ENCODE measurements around the gene L3MBTL4.

The L3MBTL4 gene

GRCh38 chr18:6363216-6363615 lies 51.5 kb downstream of the L3MBTL4 start:
- DNase-seq (ENCODE audit: low read depth), result peak; percentile 5

GRCh38 chr18:6362559-6363129 lies 52.1 kb downstream of the L3MBTL4 start:
- DNase-seq (ENCODE audit: low read depth), result no peak

GRCh38 chr18:6357668-6358067 lies 57.0 kb downstream of the L3MBTL4 start:
- DNase-seq (ENCODE audit: low read depth), result no peak

- no peak for DNase-seq (ENCODE audit: low read depth)
Measured at GRCh38 chr18:6355789-6356589, 58.7 kb downstream of the L3MBTL4 start.

GRCh38 chr18:6352275-6352674 lies 62.4 kb downstream of the L3MBTL4 start:
- no peak for DNase-seq (ENCODE audit: low read depth)

- DNase-seq (ENCODE audit: low read depth), result no peak
Measured at GRCh38 chr18:6342990-6343389, 71.7 kb downstream of the L3MBTL4 start.

- no peak for DNase-seq (ENCODE audit: low read depth)
Measured at GRCh38 chr18:6341709-6342108, 73.0 kb downstream of the L3MBTL4 start.

GRCh38 chr18:6341303-6341702 lies 73.4 kb downstream of the L3MBTL4 start:
- no peak for DNase-seq (ENCODE audit: low read depth)

GRCh38 chr18:6340121-6340520 lies 74.6 kb downstream of the L3MBTL4 start:
- no peak for DNase-seq (ENCODE audit: low read depth)

GRCh38 chr18:6336239-6336638 lies 78.5 kb downstream of the L3MBTL4 start:
- no peak for DNase-seq (ENCODE audit: low read depth)

- no peak for DNase-seq (ENCODE audit: low read depth)
Measured at GRCh38 chr18:6333981-6334380, 80.7 kb downstream of the L3MBTL4 start.

- DNase-seq (ENCODE audit: low read depth), result no peak
Measured at GRCh38 chr18:6331872-6332271, 82.8 kb downstream of the L3MBTL4 start.

- DNase-seq (ENCODE audit: low read depth), result no peak
Measured at GRCh38 chr18:6330786-6331185, 83.9 kb downstream of the L3MBTL4 start.

GRCh38 chr18:6328621-6329010 lies 86.1 kb downstream of the L3MBTL4 start:
- no peak for DNase-seq (ENCODE audit: low read depth)

- no peak for DNase-seq (ENCODE audit: low read depth)
Measured at GRCh38 chr18:6327895-6328620, 86.7 kb downstream of the L3MBTL4 start.

GRCh38 chr18:6327485-6327884 lies 87.2 kb downstream of the L3MBTL4 start:
- DNase-seq (ENCODE audit: low read depth), result no peak

GRCh38 chr18:6326566-6326965 lies 88.1 kb downstream of the L3MBTL4 start:
- no peak for DNase-seq (ENCODE audit: low read depth)

GRCh38 chr18:6323319-6323889 lies 91.3 kb downstream of the L3MBTL4 start:
- DNase-seq (ENCODE audit: low read depth), result no peak

- DNase-seq (ENCODE audit: low read depth), result no peak
Measured at GRCh38 chr18:6315517-6316331, 99.0 kb downstream of the L3MBTL4 start.

- no peak for DNase-seq (ENCODE audit: low read depth)
Measured at GRCh38 chr18:6313415-6313814, 101.3 kb downstream of the L3MBTL4 start.

- no peak for DNase-seq (ENCODE audit: low read depth)
Measured at GRCh38 chr18:6311456-6312215, 103.1 kb downstream of the L3MBTL4 start.

Measured in activated gamma-delta T cell treated with anti-CD3 and anti-CD28 coated beads, Interleukin-2, amount 50 U/mL, for 16 hours (primary cell).